Lower lobe of right lung (tissue), 2 donors: ENCODE results near the gene OTOP2. TPM values are rescaled to one million over a fixed set of nuclear protein-coding genes. Genes with fewer than 3 reads are reported as not detected.

ENCODE experiments used
- ATAC-seq, 2 donors: fragments of 200-7000 bp; cut with Tn5 transposase; one replicate each; pipeline ENCODE4 v1.9.1; 2020 to 2022; ENCODE audit warnings: mild to moderate bottlenecking in 2 of 2, moderate library complexity in 2 of 2
- DNase-seq: peaks from one replicate; pipeline ENCODE4 v3.0.0-alpha.2; 2020
- H3K27ac ChIP-seq: fragments of 200-600 bp; one replicate; pipeline ENCODE4 v1.8.0; 2022
- H3K27me3 ChIP-seq: fragments of 200-600 bp; one replicate; pipeline ENCODE4 v1.8.0; 2022; ENCODE audit warnings: low read depth
- H3K36me3 ChIP-seq: fragments of 200-600 bp; one replicate; pipeline ENCODE4 v1.8.0; 2022; ENCODE audit warnings: mild to moderate bottlenecking
- H3K4me1 ChIP-seq: fragments of 200-600 bp; one replicate; pipeline ENCODE4 v1.8.0; 2022
- H3K4me3 ChIP-seq: fragments of 200-600 bp; one replicate; pipeline ENCODE4 v1.8.0; 2022; ENCODE audit warnings: mild to moderate bottlenecking
- H3K9me3 ChIP-seq: fragments of 200-600 bp; one replicate; pipeline ENCODE4 v1.8.0; 2022
- intact Hi-C: fragments of 100-400 bp; cut with DNase I; formaldehyde crosslinking; loops from one replicate; pipeline ENCODE4 v1.11.0; 2022
- total RNA-seq: library from RNA; stranded (reverse); fragmentation: NEBNext Ultra II Directional; extraction: Animal tissue kit (Norgen Biotek cat#: 25700); gene quantifications from one replicate; pipeline ENCODE4 v1.2.1, GENCODE V29; 2021
- TF ChIP-seq, protein P1 (sequence below): fragments of 200-600 bp; IDR thresholded peaks from one replicate; pipeline ENCODE4 v1.8.0; 2022; ENCODE audit warnings: antibody characterized with exemption, mild to moderate bottlenecking
- donor health status: DM: no; HTN: yes; CAD: no; lungs with severe emphysema.

OTOP2 gene
- total RNA-seq, 1 donor from 2014 or later, result not detected

DNA sequence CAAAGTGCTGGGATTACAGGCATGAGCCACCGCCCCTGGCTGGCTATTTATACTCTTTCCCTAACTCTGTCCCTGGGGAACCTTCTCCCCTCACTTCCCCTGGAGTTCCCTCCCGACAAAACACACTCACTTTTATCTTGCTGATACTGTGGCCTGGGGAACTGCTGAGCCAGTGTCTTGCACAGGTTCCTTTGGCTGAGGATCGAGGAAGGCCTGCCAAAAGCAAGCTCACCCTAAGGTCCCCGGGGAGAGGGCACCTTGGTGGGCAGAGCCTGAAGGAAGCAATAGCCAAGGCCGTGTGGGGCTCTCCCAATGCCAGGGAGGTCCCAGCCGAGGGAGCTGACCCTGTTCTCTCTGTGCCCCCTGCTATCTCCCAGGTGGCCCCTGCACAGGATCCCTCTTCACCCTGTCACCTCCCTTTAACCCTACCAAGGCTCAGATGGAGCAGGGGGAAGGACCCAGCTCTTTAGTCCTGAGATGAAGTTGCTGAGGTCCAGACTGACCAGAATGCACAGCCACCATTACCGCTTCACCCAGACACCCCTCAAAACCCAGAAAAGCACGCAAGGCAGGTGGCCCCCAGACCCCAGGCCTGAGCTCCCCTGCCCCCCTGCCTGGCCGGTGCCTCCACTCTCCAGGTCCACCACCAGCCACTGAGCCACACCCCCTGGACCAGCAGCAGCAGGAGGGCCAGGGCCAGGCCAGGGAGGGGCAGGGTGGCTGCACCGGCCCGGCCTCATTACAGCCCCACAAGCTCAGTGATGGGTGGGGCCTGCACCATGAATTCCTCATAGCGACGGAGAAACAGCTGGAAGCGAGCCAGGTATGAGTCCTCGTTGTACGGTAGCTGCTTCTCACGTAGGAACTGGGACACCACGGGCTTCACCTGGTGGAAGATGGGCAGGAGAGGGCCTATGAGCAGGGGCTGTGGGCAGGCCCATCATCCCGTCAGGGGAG, 46.2 kb upstream of the OTOP2 start:
- no peak overlapping the region for H3K27ac ChIP-seq
- H3K27me3 ChIP-seq, result peaks cover 14% of the 10 kb centered on the region
- no peaks in the 10 kb centered on the region for H3K36me3 ChIP-seq
- no peak overlapping the region for H3K4me3 ChIP-seq
- intact Hi-C loops, result no loop called here
- peaks cover 6% of the 10 kb centered on the region for H3K4me1 ChIP-seq
- no peaks in the 10 kb centered on the region for H3K9me3 ChIP-seq
- no peak for DNase-seq
- no peak for ATAC-seq
- TF ChIP-seq, protein P1, sequence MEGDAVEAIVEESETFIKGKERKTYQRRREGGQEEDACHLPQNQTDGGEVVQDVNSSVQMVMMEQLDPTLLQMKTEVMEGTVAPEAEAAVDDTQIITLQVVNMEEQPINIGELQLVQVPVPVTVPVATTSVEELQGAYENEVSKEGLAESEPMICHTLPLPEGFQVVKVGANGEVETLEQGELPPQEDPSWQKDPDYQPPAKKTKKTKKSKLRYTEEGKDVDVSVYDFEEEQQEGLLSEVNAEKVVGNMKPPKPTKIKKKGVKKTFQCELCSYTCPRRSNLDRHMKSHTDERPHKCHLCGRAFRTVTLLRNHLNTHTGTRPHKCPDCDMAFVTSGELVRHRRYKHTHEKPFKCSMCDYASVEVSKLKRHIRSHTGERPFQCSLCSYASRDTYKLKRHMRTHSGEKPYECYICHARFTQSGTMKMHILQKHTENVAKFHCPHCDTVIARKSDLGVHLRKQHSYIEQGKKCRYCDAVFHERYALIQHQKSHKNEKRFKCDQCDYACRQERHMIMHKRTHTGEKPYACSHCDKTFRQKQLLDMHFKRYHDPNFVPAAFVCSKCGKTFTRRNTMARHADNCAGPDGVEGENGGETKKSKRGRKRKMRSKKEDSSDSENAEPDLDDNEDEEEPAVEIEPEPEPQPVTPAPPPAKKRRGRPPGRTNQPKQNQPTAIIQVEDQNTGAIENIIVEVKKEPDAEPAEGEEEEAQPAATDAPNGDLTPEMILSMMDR, result no peak

DNA sequence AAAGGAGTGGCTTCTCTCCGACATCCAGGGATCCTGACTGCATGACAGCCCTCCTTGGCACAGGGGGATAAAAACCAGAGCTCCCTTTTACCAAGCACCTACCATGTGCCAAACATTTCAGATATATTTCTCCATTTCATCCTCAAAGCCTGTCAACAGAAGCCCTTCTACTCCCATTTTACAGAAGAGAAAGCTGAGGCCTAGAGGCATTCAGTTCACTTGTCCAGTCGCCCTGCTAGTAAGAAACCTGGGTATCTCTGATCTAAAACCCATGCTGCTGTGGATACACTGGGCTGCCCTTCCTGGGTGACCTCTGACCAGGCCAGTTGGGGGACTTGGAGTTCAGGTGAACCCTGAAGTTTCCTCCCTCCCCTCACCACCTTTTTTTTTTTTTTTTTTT, 45.4 kb upstream of the OTOP2 start:
- H3K36me3 ChIP-seq, result no peaks in the 10 kb centered on the region
- DNase-seq (no peak), ATAC-seq (no peak)
- no peak overlapping the region for H3K27ac ChIP-seq
- peaks cover 15% of the 10 kb centered on the region for H3K27me3 ChIP-seq
- H3K4me3 ChIP-seq, result no peak overlapping the region
- H3K4me1 ChIP-seq, result peaks cover 6% of the 10 kb centered on the region
- intact Hi-C loops, result no loop called here
- no peaks in the 10 kb centered on the region for H3K9me3 ChIP-seq
- TF ChIP-seq, protein P1, result no peak

DNA sequence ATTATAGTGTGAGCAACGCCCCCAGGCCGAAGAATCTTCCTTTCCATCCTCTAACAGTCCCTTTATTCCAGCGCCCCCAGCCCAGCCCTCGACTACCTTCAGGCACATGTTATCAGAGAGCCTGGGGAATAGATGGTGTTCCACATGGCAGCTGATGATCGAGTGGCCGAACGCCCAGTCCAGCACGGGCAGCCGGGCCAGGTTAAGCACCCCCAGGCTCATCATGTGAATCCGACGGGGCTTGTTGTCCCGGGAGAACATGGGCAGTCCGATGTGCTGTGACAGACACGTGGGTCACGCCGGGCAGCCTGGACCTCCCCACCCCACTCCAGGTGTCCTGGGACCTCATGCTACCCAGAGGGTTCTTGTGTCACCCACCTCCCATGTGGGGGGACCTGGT, 44.8 kb upstream of the OTOP2 start:
- intact Hi-C loops, result no loop called here
- Histone ChIP-seq H3K9me3 (no peaks in the 10 kb centered on the region), H3K27me3 (peaks cover 15% of the 10 kb centered on the region), H3K27ac (no peak overlapping the region), H3K36me3 (no peaks in the 10 kb centered on the region), H3K4me1 (no peaks in the 10 kb centered on the region), H3K4me3 (no peak overlapping the region)
- DNase-seq (no peak), ATAC-seq (no peak)
- TF ChIP-seq, protein P1, result no peak

DNA sequence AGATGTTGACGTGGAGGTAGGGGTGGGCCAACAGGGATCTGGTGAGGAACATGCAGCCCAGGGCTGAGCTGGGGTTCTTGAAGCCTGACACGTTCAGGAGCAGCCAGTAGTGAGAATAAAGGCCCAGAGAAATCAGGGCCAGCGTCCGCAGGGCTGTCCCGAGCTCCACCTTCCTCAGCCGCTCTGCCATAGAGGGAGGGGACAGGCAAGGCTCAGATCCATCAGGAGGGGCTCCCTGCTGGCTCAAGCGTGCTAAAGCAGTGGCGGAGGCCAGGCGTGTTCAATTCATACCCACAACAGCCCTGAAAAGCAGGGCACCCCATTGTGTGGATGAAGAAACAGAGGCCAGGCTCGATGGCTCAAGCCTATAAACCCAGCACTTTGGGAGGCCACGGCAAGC, 43.0 kb upstream of the OTOP2 start:
- TF ChIP-seq, protein P1, result no peak
- H3K27me3 ChIP-seq, result peaks cover 15% of the 10 kb centered on the region
- intact Hi-C loops, result no loop called here

DNA sequence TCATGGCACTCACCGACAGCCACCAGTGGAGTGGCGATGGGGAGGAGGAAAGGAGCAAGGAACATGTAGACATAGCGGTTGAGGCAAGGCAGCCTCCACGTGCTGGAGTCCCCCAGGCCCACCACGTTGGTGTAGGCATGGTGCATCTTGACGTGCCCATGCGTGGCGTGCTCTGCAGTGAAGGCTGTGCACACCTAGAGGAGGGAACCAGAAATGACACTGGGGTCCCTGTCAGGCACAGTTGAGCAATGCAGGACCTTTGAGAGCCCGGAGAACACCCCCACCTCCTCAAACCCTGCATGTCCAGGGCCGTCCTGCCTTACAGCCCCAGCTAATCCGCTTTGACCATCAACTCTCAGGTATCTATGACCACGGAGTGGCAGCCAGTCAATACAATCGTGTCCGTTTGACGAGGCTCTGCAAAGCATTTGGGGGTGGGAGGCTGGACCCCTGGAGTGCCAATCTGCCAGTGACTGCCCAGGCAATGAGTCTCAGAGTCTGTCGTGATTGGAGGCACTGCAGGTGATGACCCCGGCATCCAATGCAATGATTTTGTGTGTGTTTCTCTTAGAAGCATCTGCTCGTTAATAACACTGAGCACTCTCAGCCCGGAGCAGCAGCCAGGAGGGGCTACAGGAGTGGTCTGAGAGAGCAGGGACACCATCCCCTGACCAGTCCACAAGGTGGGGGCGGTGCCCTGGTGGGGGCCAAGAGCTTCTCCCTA, 41.4 kb upstream of the OTOP2 start:
- TF ChIP-seq, protein P1, result no peak
- DNase-seq, result no peak
- H3K4me1 ChIP-seq, result no peaks in the 10 kb centered on the region
- H3K4me3 ChIP-seq, result no peak overlapping the region
- ATAC-seq, result no peak
- no peaks in the 10 kb centered on the region for H3K36me3 ChIP-seq
- intact Hi-C loops, result no loop called here
- H3K9me3 ChIP-seq, result no peaks in the 10 kb centered on the region
- peaks cover 24% of the 10 kb centered on the region for H3K27me3 ChIP-seq
- H3K27ac ChIP-seq, result no peak overlapping the region

More for the DNA sequence above, 43.0 kb upstream of the OTOP2 start:
- Histone ChIP-seq H3K4me3 (no peak overlapping the region), H3K4me1 (no peaks in the 10 kb centered on the region), H3K9me3 (no peaks in the 10 kb centered on the region), H3K27ac (no peak overlapping the region), H3K36me3 (no peaks in the 10 kb centered on the region)
- ATAC-seq, result no peak
- DNase-seq, result no peak
